Mesenchymal stem cell (in vitro differentiated cells and primary cell): ENCODE data around the gene CCDC137. TPM values are rescaled to one million over a fixed set of nuclear protein-coding genes. Genes with fewer than 3 reads are reported as not detected.
"Not testable (repeated sequence)": the region's sequence is repeated elsewhere in the genome, so short reads cannot be mapped to it uniquely, and the experiment has no call there.

Experiments used
- DNase-seq: peaks from one replicate; pipeline ENCODE4 v3.0.0-alpha.2; 2013
- H2AFZ ChIP-seq: one replicate; pipeline ENCODE4 v1.6.1; 2013; ENCODE audit warnings: low read depth, mild to moderate bottlenecking, control low read depth, inconsistent platforms, low read length, moderate library complexity
- H2AK5ac ChIP-seq: 2 replicates; pipeline ENCODE4 v1.6.1; 2013; ENCODE audit warnings: low read length, moderate library complexity, mild to moderate bottlenecking, inconsistent platforms; ENCODE audit not compliant: severe bottlenecking
- H2BK120ac ChIP-seq: one replicate; pipeline ENCODE4 v1.6.1; 2013; ENCODE audit warnings: low read depth, mild to moderate bottlenecking, inconsistent platforms, low read length, moderate library complexity
- H2BK12ac ChIP-seq, 2 experiments: one replicate each; pipeline ENCODE4 v1.6.1; 2013; ENCODE audit warnings: inconsistent platforms in 2 of 2, low read length in 2 of 2, mild to moderate bottlenecking in 2 of 2, moderate library complexity in 2 of 2, control low read depth in 1 of 2
- H2BK15ac ChIP-seq: one replicate; pipeline ENCODE4 v1.6.1; 2013; ENCODE audit warnings: mild to moderate bottlenecking, low read depth, inconsistent platforms; ENCODE audit not compliant: poor library complexity, severe bottlenecking
- H2BK5ac ChIP-seq: 2 replicates; pipeline ENCODE4 v1.6.1; 2013; ENCODE audit warnings: low read depth, mild to moderate bottlenecking, low read length, control low read depth, inconsistent platforms; ENCODE audit not compliant: poor library complexity, severe bottlenecking
- H3K14ac ChIP-seq, 2 experiments: one replicate each; pipeline ENCODE4 v1.6.1; 2013; ENCODE audit warnings: inconsistent platforms in 2 of 2, low read length in 2 of 2, control low read depth in 1 of 2, mild to moderate bottlenecking in 1 of 2, moderate library complexity in 1 of 2
- H3K18ac ChIP-seq, 2 experiments: one replicate each; pipeline ENCODE4 v1.6.1; 2013; ENCODE audit warnings: inconsistent platforms in 2 of 2, low read length in 2 of 2, control low read depth in 1 of 2, low read depth in 1 of 2, mild to moderate bottlenecking in 1 of 2
- H3K23ac ChIP-seq, 2 experiments: one replicate each; pipeline ENCODE4 v1.6.1; 2013; ENCODE audit warnings: inconsistent platforms in 2 of 2, low read length in 2 of 2, mild to moderate bottlenecking in 2 of 2, moderate library complexity in 2 of 2, control low read depth in 1 of 2
- H3K27ac ChIP-seq: 2 replicates; pipeline ENCODE4 v1.5.1; 2013; ENCODE audit warnings: mild to moderate bottlenecking, moderate library complexity, low read length, control low read depth, inconsistent platforms; ENCODE audit not compliant: poor library complexity, severe bottlenecking
- H3K27me3 ChIP-seq, 2 experiments: 2 replicates each; pipeline versions ENCODE4 v1.6.1 to v1.7.0; 2013; ENCODE audit warnings: low read length in 2 of 2, mild to moderate bottlenecking in 2 of 2, moderate library complexity in 2 of 2, control low read depth in 1 of 2, inconsistent platforms in 1 of 2; ENCODE audit not compliant: control insufficient read depth in 1 of 2, insufficient read depth in 1 of 2
- H3K36me3 ChIP-seq, 2 experiments: 2 replicates each; pipeline versions ENCODE4 v1.6.1 to v1.7.0; 2013; ENCODE audit warnings: low read length in 2 of 2, control low read depth in 1 of 2, inconsistent platforms in 1 of 2, low read depth in 1 of 2, mild to moderate bottlenecking in 1 of 2; ENCODE audit not compliant: insufficient read depth in 2 of 2, control insufficient read depth in 1 of 2
- H3K4ac ChIP-seq, 2 experiments: one replicate each; pipeline ENCODE4 v1.6.1; 2013; ENCODE audit warnings: inconsistent platforms in 2 of 2, low read length in 2 of 2, mild to moderate bottlenecking in 2 of 2, moderate library complexity in 2 of 2, control low read depth in 1 of 2, low read depth in 1 of 2
- H3K4me1 ChIP-seq: 2 replicates; pipeline ENCODE4 v1.6.1; 2013; ENCODE audit warnings: low read depth, low read length, control low read depth; ENCODE audit not compliant: control insufficient read depth, insufficient read depth
- H3K4me2 ChIP-seq: 2 replicates; pipeline ENCODE4 v1.6.1; 2013; ENCODE audit warnings: low read length, mild to moderate bottlenecking, inconsistent platforms; ENCODE audit not compliant: poor library complexity, severe bottlenecking
- H3K4me3 ChIP-seq, 2 experiments: 2 replicates each; pipeline versions ENCODE4 v1.5.1 to v1.7.0; 2013; ENCODE audit warnings: low read length in 2 of 2, mild to moderate bottlenecking in 2 of 2, control low read depth in 1 of 2, low read depth in 1 of 2; ENCODE audit not compliant: insufficient read depth in 1 of 2
- H3K79me1 ChIP-seq: replicated peaks from 2 replicates; pipeline ENCODE4 v1.6.1; 2013; ENCODE audit warnings: mild to moderate bottlenecking, control low read depth, low read length, inconsistent platforms; ENCODE audit not compliant: poor library complexity, severe bottlenecking
- H3K9ac ChIP-seq: 2 replicates; pipeline ENCODE4 v1.7.0; 2013; ENCODE audit warnings: mild to moderate bottlenecking, low read length, moderate library complexity
- H3K9me3 ChIP-seq: 2 replicates; pipeline ENCODE4 v1.7.0; 2013; ENCODE audit warnings: mild to moderate bottlenecking, low read length; ENCODE audit not compliant: control insufficient read depth
- H4K8ac ChIP-seq: one replicate; pipeline ENCODE4 v1.6.1; 2013; ENCODE audit warnings: inconsistent platforms, mild to moderate bottlenecking, low read length, moderate library complexity
- H4K91ac ChIP-seq: one replicate; pipeline ENCODE4 v1.6.1; 2013; ENCODE audit warnings: mild to moderate bottlenecking, low read length, inconsistent platforms
- WGBS: methylation state at CpG from one replicate; pipeline ENCODE4 v1.1.7; 2013; ENCODE audit warnings: mixed read lengths; 5-methylcytosine and 5-hydroxymethylcytosine counted together
- polyA plus RNA-seq, 2 experiments: library from polyadenylated mRNA; stranded (reverse); fragments of 200-250 nt; gene quantifications; one replicate each; pipeline ENCODE4 v1.2.3, GENCODE V29; 2013

Gene CCDC137
- polyA plus RNA-seq (2013, experiment 1 of 2), result 19.8 TPM
- polyA plus RNA-seq (2013, experiment 2 of 2), result 17.9 TPM

- peak within 1 kb of the TSS in 1 of 2 experiments; percentile 86 for H3K14ac ChIP-seq
Observed at GRCh38 chr17:81666342-81667191, at the start of gene CCDC137, which contains the start of gene OXLD1. Gene CCDC137 (plus strand): TSS chr17:81666737. CDS start chr17:81666767, 30 bp downstream. Gene OXLD1 (minus strand): TSS chr17:81666605. CDS start chr17:81666577, 28 bp downstream.

GRCh38 chr17:81616877-81617276, 49.7 kb upstream of the CCDC137 start:
- H2AK5ac ChIP-seq, result no peak overlapping the region
- H3K4me1 ChIP-seq, result no peaks in the 10 kb centered on the region
- H2BK15ac ChIP-seq, result no peak overlapping the region
- peaks cover 65 to 77% of the 10 kb centered on the region in 2 experiments for H3K36me3 ChIP-seq
- WGBS, result 98% methylated on average over 7 of the region's 7 CpGs
- H3K4ac ChIP-seq, result no peak overlapping the region
- no peak overlapping the region for H2BK5ac ChIP-seq
- no peak overlapping the region for H3K4me3 ChIP-seq
- H2AFZ ChIP-seq, result no peak overlapping the region
- H3K27me3 ChIP-seq, result no peaks in the 10 kb centered on the region
- H2BK120ac ChIP-seq, result no peak overlapping the region
- H3K4me2 ChIP-seq, result no peak overlapping the region
- no peak overlapping the region for H3K23ac ChIP-seq
- H4K8ac ChIP-seq, result no peak overlapping the region
- H3K9me3 ChIP-seq, result no peaks in the 10 kb centered on the region
- H3K18ac ChIP-seq, result no peak overlapping the region
- H3K14ac ChIP-seq, result no peak overlapping the region
- H2BK12ac ChIP-seq, result no peak overlapping the region
- H3K9ac ChIP-seq, result no peak overlapping the region
- DNase-seq, result no peak
- peak overlapping the region; percentile 25 for H4K91ac ChIP-seq
- H3K79me1 ChIP-seq, result peaks cover 20% of the 10 kb centered on the region
- no peak overlapping the region for H3K27ac ChIP-seq

More at GRCh38 chr17:81666342-81667191, at the start of gene CCDC137, which contains the start of gene OXLD1:
- Histone ChIP-seq H3K79me1 (peaks cover 35% of the 10 kb centered on the region), H3K18ac (peak within 1 kb of the TSS; percentile 89 to 94), H3K23ac (no peak within 1 kb of the TSS), H3K36me3 (peaks cover 46 to 48% of the 10 kb centered on the region in 2 experiments), H3K4me2 (peak within 1 kb of the TSS; percentile 79), H3K4me1 (peaks cover 20% of the 10 kb centered on the region), H2BK15ac (peak within 1 kb of the TSS; percentile 71), H3K4me3 (peak within 1 kb of the TSS; percentile 87 to 94), H3K4ac (peak within 1 kb of the TSS; percentile 75 to 76), H3K27ac (peak within 1 kb of the TSS; percentile 78), H2BK120ac (peak within 1 kb of the TSS; percentile 55), H2AFZ (peak within 1 kb of the TSS; percentile 84), H3K27me3 (no peaks in the 10 kb centered on the region), H2AK5ac (peak within 1 kb of the TSS; percentile 44), H4K8ac (peak within 1 kb of the TSS; percentile 96), H2BK12ac (peak within 1 kb of the TSS in 1 of 2 experiments; percentile 4), H4K91ac (peak within 1 kb of the TSS; percentile 88), H3K9ac (peak within 1 kb of the TSS; percentile 92), H3K9me3 (no peaks in the 10 kb centered on the region), H2BK5ac (peak within 1 kb of the TSS; percentile 84)
- under 1% methylated on average over 79 of the region's 96 CpGs for WGBS
- DNase-seq, result peak; percentile 96

- H2BK15ac ChIP-seq, H2AFZ ChIP-seq, H2BK120ac ChIP-seq, H2AK5ac ChIP-seq, DNase-seq, H3K23ac ChIP-seq, H3K4me1 ChIP-seq, H4K8ac ChIP-seq, H3K4me2 ChIP-seq, H3K27me3 ChIP-seq, H3K9me3 ChIP-seq, H2BK5ac ChIP-seq, H3K4me3 ChIP-seq, H3K9ac ChIP-seq, H2BK12ac ChIP-seq, H3K27ac ChIP-seq, H3K14ac ChIP-seq, H3K4ac ChIP-seq, H3K18ac ChIP-seq, H4K91ac ChIP-seq: not testable (repeated sequence)
- Histone ChIP-seq H3K79me1 (peaks cover 17% of the 10 kb centered on the region), H3K36me3 (peaks cover 65 to 77% of the 10 kb centered on the region in 2 experiments)
- WGBS, result 98% methylated on average over 13 of the region's 36 CpGs
Observed at GRCh38 chr17:81618307-81618706, 48.2 kb upstream of the CCDC137 start.

GRCh38 chr17:81621494-81622130, 44.9 kb upstream of the CCDC137 start:
- H4K8ac ChIP-seq, result no peak overlapping the region
- H3K79me1 ChIP-seq, result peaks cover 17% of the 10 kb centered on the region
- H3K4me2 ChIP-seq, result no peak overlapping the region
- H2BK12ac ChIP-seq, result no peak overlapping the region
- H3K27ac ChIP-seq, result no peak overlapping the region
- H2AK5ac ChIP-seq, result no peak overlapping the region
- H2AFZ ChIP-seq, result no peak overlapping the region
- no peaks in the 10 kb centered on the region for H3K27me3 ChIP-seq
- no peak overlapping the region for H4K91ac ChIP-seq
- no peak overlapping the region for H2BK120ac ChIP-seq
- no peak overlapping the region for H2BK5ac ChIP-seq
- no peak for DNase-seq
- H3K4ac ChIP-seq, result no peak overlapping the region
- no peak overlapping the region for H3K23ac ChIP-seq
- H3K36me3 ChIP-seq, result peaks cover 74 to 82% of the 10 kb centered on the region in 2 experiments
- no peaks in the 10 kb centered on the region for H3K9me3 ChIP-seq
- H3K4me1 ChIP-seq, result no peaks in the 10 kb centered on the region
- no peak overlapping the region for H2BK15ac ChIP-seq
- no peak overlapping the region for H3K18ac ChIP-seq
- H3K9ac ChIP-seq, result no peak overlapping the region
- WGBS, result 97% methylated on average over 9 of the region's 11 CpGs
- H3K4me3 ChIP-seq, result no peak overlapping the region
- no peak overlapping the region for H3K14ac ChIP-seq
